ENCODE data around the gene CSF1R.
A peak's percentile ranks its signal among the peaks of the same experiment; 100 is the strongest.

CSF1R gene

DNA sequence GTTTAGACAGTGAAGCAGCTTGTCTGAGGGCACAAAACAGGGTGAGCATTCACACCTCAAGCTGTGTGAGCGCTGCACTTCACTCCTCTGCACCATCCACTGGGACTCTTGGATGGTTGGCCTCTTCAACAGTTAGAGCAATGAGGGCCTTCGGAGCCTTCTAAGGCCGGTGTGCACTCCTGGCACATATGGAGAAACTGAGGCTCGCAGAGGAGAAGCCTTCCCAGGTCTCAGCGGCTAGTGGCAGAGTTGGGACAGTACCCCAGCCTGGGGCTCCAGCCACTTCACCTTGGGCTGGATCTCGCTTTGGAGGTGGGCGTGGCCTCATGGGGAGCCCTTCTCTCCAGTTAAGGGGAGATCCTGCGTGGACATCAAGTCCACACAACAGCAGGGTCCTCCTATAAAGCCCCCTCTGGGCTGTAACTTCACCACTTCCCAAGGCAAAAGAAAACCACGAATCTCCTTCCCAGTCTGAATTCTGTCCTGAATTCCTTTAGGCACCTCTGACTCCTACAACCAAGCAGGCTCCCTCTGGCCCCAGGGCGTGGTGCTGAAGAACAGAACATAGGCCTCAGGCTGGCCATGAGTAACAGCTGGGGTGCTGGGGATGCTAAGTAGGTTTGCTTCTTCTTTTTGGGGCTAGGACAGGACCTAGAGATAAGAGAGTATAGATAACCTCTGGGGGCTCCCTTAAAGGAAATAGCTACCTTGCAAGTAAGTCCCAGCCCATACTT, 30.5 kb upstream of the CSF1R start:
- TF ChIP-seq, protein P1, sequence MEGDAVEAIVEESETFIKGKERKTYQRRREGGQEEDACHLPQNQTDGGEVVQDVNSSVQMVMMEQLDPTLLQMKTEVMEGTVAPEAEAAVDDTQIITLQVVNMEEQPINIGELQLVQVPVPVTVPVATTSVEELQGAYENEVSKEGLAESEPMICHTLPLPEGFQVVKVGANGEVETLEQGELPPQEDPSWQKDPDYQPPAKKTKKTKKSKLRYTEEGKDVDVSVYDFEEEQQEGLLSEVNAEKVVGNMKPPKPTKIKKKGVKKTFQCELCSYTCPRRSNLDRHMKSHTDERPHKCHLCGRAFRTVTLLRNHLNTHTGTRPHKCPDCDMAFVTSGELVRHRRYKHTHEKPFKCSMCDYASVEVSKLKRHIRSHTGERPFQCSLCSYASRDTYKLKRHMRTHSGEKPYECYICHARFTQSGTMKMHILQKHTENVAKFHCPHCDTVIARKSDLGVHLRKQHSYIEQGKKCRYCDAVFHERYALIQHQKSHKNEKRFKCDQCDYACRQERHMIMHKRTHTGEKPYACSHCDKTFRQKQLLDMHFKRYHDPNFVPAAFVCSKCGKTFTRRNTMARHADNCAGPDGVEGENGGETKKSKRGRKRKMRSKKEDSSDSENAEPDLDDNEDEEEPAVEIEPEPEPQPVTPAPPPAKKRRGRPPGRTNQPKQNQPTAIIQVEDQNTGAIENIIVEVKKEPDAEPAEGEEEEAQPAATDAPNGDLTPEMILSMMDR (IDR thresholded peaks at IDR 0.05; ENCODE audit: low read depth, low read length, missing control alignments) = no peak
- H3K4me3 ChIP-seq (replicated peaks; ENCODE audit: low read depth, low read length) = no peak overlapping the region
- DNase-seq (ENCODE audit: extremely low read depth, low read depth) = no peak

DNA sequence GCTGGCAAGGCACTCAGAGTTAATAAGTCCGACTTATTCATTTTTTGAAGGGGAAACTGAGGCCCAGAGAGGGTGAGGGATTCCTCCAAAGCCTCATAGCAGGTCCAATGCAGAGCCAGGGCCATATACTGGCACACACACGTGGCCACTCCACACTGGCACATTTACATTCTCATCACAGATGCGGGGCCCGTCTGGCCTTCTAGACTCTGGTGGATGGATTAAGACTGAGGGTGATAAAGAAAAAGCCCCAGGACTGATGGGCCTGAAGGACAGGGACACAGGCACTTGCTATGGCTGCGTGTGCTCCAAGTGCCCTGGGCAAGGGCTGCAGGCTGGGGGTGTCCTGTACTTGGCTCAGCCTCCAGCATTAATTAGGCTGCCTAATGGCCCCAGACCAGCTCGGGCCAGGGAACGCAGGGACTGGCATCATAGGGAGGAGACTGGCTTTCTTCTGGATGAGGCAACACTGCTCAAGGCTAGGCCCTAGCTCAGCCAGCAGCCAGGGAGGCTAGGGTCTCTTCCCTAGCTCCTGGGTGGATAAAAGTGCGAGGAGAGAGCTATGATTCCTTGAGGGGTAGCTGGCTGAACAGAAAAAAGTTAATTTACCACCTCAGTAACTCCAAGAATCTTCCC, 28.5 kb upstream of the CSF1R start:
- no peak for DNase-seq (ENCODE audit: extremely low read depth, low read depth)
- TF ChIP-seq, protein P1 (IDR thresholded peaks at IDR 0.05; ENCODE audit: low read depth, low read length, missing control alignments) = no peak
- H3K4me3 ChIP-seq (replicated peaks; ENCODE audit: low read depth, low read length) = no peak overlapping the region

DNA sequence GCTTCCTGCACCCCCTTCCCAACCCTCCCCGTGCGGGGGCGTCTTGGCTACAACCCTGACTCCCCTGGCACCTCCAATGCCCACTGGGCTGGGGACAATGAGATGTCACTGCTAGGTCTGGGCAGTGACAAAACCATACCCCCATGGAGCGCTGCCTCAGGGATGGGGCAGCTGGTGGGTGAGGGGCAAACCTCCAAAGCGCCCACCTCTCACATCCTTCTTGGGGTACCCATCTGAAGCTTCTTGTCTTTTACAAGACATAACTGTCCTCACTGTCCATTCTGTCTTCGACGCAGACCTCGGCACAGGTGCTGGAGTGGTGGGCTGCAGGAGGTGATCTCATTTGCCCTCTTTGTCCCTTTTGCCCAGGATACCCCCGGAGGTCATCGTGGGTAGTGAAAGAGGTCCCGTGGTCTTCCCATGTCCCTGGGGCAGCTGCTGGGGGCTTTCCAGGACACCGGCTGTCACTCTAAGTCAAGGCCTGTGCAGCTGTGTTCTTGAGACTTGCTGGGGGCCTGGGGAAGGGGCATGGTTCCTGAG, 27.8 kb upstream of the CSF1R start:
- no peak for DNase-seq (ENCODE audit: extremely low read depth, low read depth)
- no peak overlapping the region for H3K4me3 ChIP-seq (replicated peaks; ENCODE audit: low read depth, low read length)
- TF ChIP-seq, protein P1 (IDR thresholded peaks at IDR 0.05; ENCODE audit: low read depth, low read length, missing control alignments) = no peak

DNA sequence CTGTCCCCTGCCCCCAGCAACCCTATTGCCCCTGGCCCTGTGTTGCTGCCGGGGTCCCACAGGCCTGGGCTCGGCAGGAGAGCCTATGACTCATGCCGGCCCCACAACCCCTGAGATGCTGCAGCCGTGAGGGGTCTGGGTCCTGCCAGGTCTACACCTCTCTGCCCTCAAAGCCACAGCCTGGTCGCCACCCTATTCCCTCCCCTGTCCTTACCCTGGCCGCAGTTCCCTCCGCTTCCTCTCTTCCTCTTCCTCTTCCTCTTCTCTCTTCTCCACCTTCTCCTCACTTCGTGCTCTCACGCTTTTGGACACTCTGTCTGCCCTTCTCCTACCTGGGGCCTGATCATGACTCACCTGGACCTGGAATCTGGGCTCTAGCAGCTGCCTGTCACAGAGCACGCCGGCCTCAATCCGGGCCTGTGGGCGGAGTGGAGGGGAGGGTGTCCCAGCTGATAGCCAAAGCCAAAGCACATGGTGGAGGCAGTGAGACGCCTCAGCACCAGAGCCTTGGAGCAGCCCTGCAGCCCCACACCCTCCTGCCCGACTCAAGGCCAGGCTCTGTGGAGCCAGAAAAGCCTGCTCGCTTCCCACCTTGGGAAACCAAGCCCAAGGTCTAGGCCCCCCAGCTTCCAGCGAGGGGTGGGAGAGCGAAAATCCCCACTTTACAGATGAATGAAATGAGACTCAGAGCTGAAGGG, 26.8 kb upstream of the CSF1R start:
- TF ChIP-seq, protein P1 (IDR thresholded peaks at IDR 0.05; ENCODE audit: low read depth, low read length, missing control alignments) = no peak
- no peak overlapping the region for H3K4me3 ChIP-seq (replicated peaks; ENCODE audit: low read depth, low read length)
- no peak for DNase-seq (ENCODE audit: extremely low read depth, low read depth)

DNA sequence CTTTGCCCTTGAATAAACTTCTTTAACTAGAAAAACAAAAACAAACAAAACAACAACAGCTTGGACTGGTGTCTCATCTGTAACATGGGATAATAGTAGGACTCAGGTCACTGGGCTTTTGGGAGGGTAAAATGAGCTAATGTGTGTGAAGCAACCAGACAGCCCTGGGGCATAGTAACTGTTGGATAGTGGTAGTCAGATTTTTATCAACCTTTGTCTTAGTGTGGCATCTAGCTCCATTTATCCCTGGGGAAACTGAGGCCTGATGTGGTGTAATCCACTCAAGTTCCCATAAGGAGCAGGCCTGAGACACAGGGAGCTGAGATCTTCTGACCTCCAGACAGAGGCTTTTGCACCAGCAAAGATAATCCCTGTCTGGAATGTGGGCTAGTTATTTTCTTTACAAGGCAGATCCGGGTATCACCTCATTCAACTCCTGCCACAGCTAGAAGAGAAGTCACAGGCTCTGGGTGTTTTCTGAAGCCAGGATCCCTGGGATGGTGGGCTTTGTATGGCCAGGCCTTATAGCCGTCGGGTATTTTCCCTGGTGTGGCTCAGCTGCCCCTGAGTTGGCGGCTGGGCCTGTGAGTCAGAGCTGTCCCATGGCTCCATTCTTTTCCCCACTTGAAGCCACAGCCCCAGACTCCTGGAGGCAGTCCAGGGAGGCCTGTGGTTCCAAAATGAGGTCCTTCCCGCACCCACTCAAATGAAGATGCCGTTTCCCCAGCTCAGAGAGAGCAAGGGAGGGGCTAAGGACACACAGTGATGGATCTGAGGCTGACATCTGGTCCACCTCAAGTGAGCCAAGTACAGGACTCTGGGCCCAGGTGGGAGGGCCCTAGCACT, 26.1 kb upstream of the CSF1R start:
- no peak overlapping the region for H3K4me3 ChIP-seq (replicated peaks; ENCODE audit: low read depth, low read length)
- DNase-seq (ENCODE audit: extremely low read depth, low read depth) = peak; percentile 50
- TF ChIP-seq, protein P1 (IDR thresholded peaks at IDR 0.05; ENCODE audit: low read depth, low read length, missing control alignments) = no peak

DNA sequence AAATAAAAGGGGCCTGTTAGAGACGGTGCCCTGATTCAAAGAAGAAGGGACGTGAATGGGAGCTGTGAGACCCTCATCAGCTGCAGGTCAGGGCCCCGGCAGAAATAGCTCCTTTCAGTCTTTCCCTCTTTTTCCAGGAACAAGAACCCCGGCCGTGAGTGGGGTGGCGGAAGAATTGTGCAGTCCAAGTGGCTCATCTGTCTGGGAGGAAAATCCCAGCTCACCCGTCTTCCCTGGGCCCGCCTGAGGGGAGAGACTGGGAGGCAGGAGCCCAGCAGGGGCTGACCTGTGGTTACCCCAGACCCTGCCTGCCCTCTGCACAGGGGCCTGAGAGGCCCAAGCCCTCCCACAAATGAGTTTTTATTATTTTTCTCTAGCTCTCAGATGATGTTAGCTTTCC, 24.8 kb upstream of the CSF1R start:
- TF ChIP-seq, protein P1 (IDR thresholded peaks at IDR 0.05; ENCODE audit: low read depth, low read length, missing control alignments) = no peak
- DNase-seq (ENCODE audit: extremely low read depth, low read depth) = no peak
- no peak overlapping the region for H3K4me3 ChIP-seq (replicated peaks; ENCODE audit: low read depth, low read length)
